HepG2 (cell line): ENCODE measurements around the gene DNAL4. TPM values are rescaled to one million over a fixed set of nuclear protein-coding genes. Genes with fewer than 3 reads are reported as not detected.

Experiments
- CREB3 ChIP-seq: sonication (generic); formaldehyde crosslinking; IDR thresholded peaks from 2 replicates; pipeline ENCODE4 v1.5.0; 2020; ENCODE audit warnings: missing genetic modification reagents
- DR1 ChIP-seq: sonication (generic); formaldehyde crosslinking; IDR thresholded peaks from 2 replicates; pipeline ENCODE4 v1.8.0; 2021; ENCODE audit warnings: mild to moderate bottlenecking, missing genetic modification reagents, inconsistent platforms
- FOSL1 ChIP-seq: sonication (generic); formaldehyde crosslinking; IDR thresholded peaks from 2 replicates; pipeline ENCODE4 v1.9.0; 2021; ENCODE audit warnings: missing genetic modification reagents, borderline replicate concordance
- KDM2A ChIP-seq: sonication (generic); formaldehyde crosslinking; IDR thresholded peaks from 2 replicates; pipeline ENCODE4 v1.4.0; 2020; ENCODE audit warnings: low read depth, missing genetic modification reagents, borderline replicate concordance
- NFIB ChIP-seq: sonication (generic); formaldehyde crosslinking; IDR thresholded peaks from 2 replicates; pipeline ENCODE4 v1.9.0; 2021; ENCODE audit warnings: missing genetic modification reagents, mild to moderate bottlenecking, borderline replicate concordance
- PHF8 ChIP-seq: sonication (generic); formaldehyde crosslinking; IDR thresholded peaks from 2 replicates; pipeline ENCODE4 v1.5.0; 2020; ENCODE audit warnings: missing genetic modification reagents
- TAF15 ChIP-seq: fragments of 200-400 bp; formaldehyde crosslinking; IDR thresholded peaks from one replicate; pipeline ENCODE4 v1.6.1; 2018; ENCODE audit warnings: mild to moderate bottlenecking, low read depth, low read length; ENCODE audit not compliant: poor library complexity, severe bottlenecking
- TBX2 ChIP-seq: sonication (generic); formaldehyde crosslinking; IDR thresholded peaks from 2 replicates; pipeline ENCODE4 v1.5.0; 2020; ENCODE audit warnings: missing genetic modification reagents, mild to moderate bottlenecking, borderline replicate concordance
- TCF7 ChIP-seq: sonication (generic); IDR thresholded peaks from 2 replicates; pipeline ENCODE4 v1.6.1; 2016; ENCODE audit warnings: antibody characterized with exemption, low read depth
- ZBTB7A ChIP-seq: sonication (generic); formaldehyde crosslinking; IDR thresholded peaks from 2 replicates; pipeline ENCODE4 v1.8.0; 2022; ENCODE audit warnings: mild to moderate bottlenecking, missing genetic modification reagents
- ZHX2 ChIP-seq, 2 experiments: sonication (generic) in 1 of 2; formaldehyde crosslinking in 1 of 2; IDR thresholded peaks; 2 replicates each; pipeline versions ENCODE4 v1.6.1 to v1.9.0; 2014 to 2022; ENCODE audit warnings: antibody characterized with exemption in 1 of 2, borderline replicate concordance in 1 of 2, inconsistent platforms in 1 of 2, low read depth in 1 of 2, missing genetic modification reagents in 1 of 2
- ZNF251 ChIP-seq: sonication (generic); formaldehyde crosslinking; IDR thresholded peaks from 2 replicates; pipeline ENCODE4 v1.9.0; 2021; ENCODE audit warnings: mild to moderate bottlenecking, missing genetic modification reagents
- ZNF331 ChIP-seq: sonication (generic); formaldehyde crosslinking; IDR thresholded peaks from 2 replicates; pipeline ENCODE4 v1.4.0; 2020; ENCODE audit warnings: missing genetic modification reagents
- ZNF660 ChIP-seq: sonication (generic); formaldehyde crosslinking; IDR thresholded peaks from 2 replicates; pipeline ENCODE4 v1.5.1; 2020; ENCODE audit warnings: mild to moderate bottlenecking, low read depth, missing genetic modification reagents, borderline replicate concordance
- polyA plus RNA-seq, 8 experiments: library from polyadenylated mRNA; depleted of rRNA in 3 of 8; stranded (reverse) in 7 of 8; unstranded in 1 of 8; fragments of >200 nt; fragmentation: Illumina TruSeq in 4 of 8; extraction: Trizol in 4 of 8; gene quantifications; 2 replicates each; pipeline versions ENCODE4 v1.2.1 to v1.2.3, GENCODE V29; 2011 to 2016; ENCODE audit warnings: low read depth in 4 of 8, missing spikeins in 1 of 8, mixed read lengths in 1 of 8; ENCODE audit not compliant: insufficient read depth in 1 of 8
- total RNA-seq, 5 experiments: library from RNA; depleted of rRNA; stranded (reverse); fragments of >200 nt; fragmentation: Illumina TruSeq; extraction: Trizol; gene quantifications; 2 replicates each; pipeline ENCODE4 v1.2.3, GENCODE V29; 2016; ENCODE audit warnings: low read depth in 1 of 5

DNAL4 gene
- total and polyA plus RNA-seq, 2 of the 13 experiments (the other 11 are each of a cell fraction or from before 2014, with no cell fraction given), result 8.0 to 10.7 TPM

DNA sequence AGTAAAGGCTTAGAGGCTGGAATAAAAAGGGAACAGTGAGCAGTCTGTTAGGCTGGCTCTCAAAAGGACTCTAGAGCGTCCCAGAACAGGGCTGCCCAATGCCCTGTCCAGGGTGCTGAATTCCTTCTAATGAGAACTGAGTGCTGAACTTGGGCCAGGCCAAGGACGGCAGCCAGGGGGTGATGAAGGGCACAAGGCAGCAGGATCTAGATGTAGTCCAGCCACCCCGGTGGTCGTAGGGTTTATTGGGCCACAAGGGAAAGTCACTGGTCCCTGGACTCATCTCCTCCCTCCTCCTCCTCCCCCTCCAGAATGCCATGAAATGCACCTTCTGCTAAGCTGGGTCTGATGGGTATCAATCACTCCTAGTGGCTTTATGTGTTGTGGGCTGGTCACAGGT is 30.6 kb upstream of the DNAL4 start (continued):
- no peak for TF ChIP-seq ZHX2 (IDR thresholded peaks at IDR 0.05; ENCODE audit: low read depth)
- no peak for TF ChIP-seq ZHX2 (CRISPR knock-in tag; IDR thresholded peaks at IDR 0.05; ENCODE audit: borderline replicate concordance)
- no peak for TF ChIP-seq ZNF660 (CRISPR knock-in tag)
- TF ChIP-seq DR1, result no peak
- no peak for TF ChIP-seq CREB3 (CRISPR knock-in tag)
- TF ChIP-seq KDM2A (CRISPR knock-in tag), result peak; percentile 62; the same call in 1 of the 2 replicates
- no peak for TF ChIP-seq NFIB (CRISPR knock-in tag)
- TF ChIP-seq TCF7, result no peak
- peak; percentile 96 for TF ChIP-seq ZNF331
- no peak for TF ChIP-seq PHF8
- TF ChIP-seq ZNF251 (CRISPR knock-in tag), result no peak
- TF ChIP-seq FOSL1 (CRISPR knock-in tag), result no peak
- peak; percentile 65; the same call in 1 of the 2 replicates for TF ChIP-seq ZBTB7A (CRISPR knock-in tag)
- peak; percentile 24; the same call in 1 of the 2 replicates for TF ChIP-seq TBX2 (CRISPR knock-in tag)
- TF ChIP-seq TAF15, result no peak
